CD14-positive monocyte (primary cell): ENCODE results near the gene NXPH3. TPM values are rescaled to one million over a fixed set of nuclear protein-coding genes. Genes with fewer than 3 reads are reported as not detected.

Source experiments
- DNase-seq, 3 donors: peaks; one replicate each; pipeline ENCODE4 v3.0.0-alpha.2; 2011 to 2022
- H2AFZ ChIP-seq: 2 replicates; pipeline ENCODE4 v1.6.0; 2012; ENCODE audit warnings: mild to moderate bottlenecking, low read depth, low read length, inconsistent platforms; ENCODE audit not compliant: insufficient read depth, poor library complexity, severe bottlenecking
- H3K27ac ChIP-seq, 2 donors: 1 replicate in 1 of 2; 2 replicates in 1 of 2; pipeline ENCODE4 v1.5.1; 2012 to 2013; ENCODE audit warnings: low read length in 2 of 2, control low read depth in 1 of 2, inconsistent platforms in 1 of 2, low read depth in 1 of 2, mild to moderate bottlenecking in 1 of 2
- H3K27me3 ChIP-seq, 2 donors: one replicate each; pipeline versions ENCODE4 v1.6.0 to v1.6.1; 2011 to 2013; ENCODE audit warnings: low read length in 2 of 2; ENCODE audit not compliant: control insufficient read depth in 2 of 2, insufficient read depth in 2 of 2
- H3K36me3 ChIP-seq, 2 donors: replicated peaks in 1 of 2; 1 replicate in 1 of 2; 2 replicates in 1 of 2; pipeline versions ENCODE4 v1.5.1 to v1.6.1; 2012 to 2013; ENCODE audit warnings: low read length in 2 of 2, control low read depth in 1 of 2, inconsistent platforms in 1 of 2, mild to moderate bottlenecking in 1 of 2; ENCODE audit not compliant: insufficient read depth in 2 of 2, control insufficient read depth in 1 of 2
- H3K4me1 ChIP-seq, 2 donors: 1 replicate in 1 of 2; 2 replicates in 1 of 2; pipeline versions ENCODE4 v1.5.1 to v1.6.1; 2012 to 2013; ENCODE audit warnings: low read length in 2 of 2, control low read depth in 1 of 2, inconsistent platforms in 1 of 2, mild to moderate bottlenecking in 1 of 2, moderate library complexity in 1 of 2; ENCODE audit not compliant: insufficient read depth in 2 of 2, control insufficient read depth in 1 of 2
- H3K4me2 ChIP-seq: replicated peaks from 2 replicates; pipeline ENCODE3; 2012; ENCODE audit warnings: low read length, moderate library complexity, mild to moderate bottlenecking; ENCODE audit not compliant: poor library complexity, severe bottlenecking; ENCODE audit errors: extremely low read depth
- H3K4me3 ChIP-seq, 3 experiments: fragments of 200-600 bp in 1 of 3; sonication (generic) in 1 of 3; replicated peaks in 1 of 3; 1 replicate in 2 of 3; 2 replicates in 1 of 3; pipeline ENCODE4 v1.5.1; 2011 to 2013; ENCODE audit warnings: low read length in 3 of 3, mild to moderate bottlenecking in 3 of 3, control low read depth in 2 of 3, low read depth in 2 of 3, inconsistent platforms in 1 of 3, moderate library complexity in 1 of 3
- H3K79me2 ChIP-seq: 2 replicates; pipeline ENCODE4 v1.6.0; 2012; ENCODE audit warnings: mild to moderate bottlenecking, control low read depth, inconsistent platforms, low read length, moderate library complexity; ENCODE audit not compliant: insufficient read depth
- H3K9ac ChIP-seq: 2 replicates; pipeline ENCODE4 v1.6.0; 2017; ENCODE audit warnings: low read length, mild to moderate bottlenecking; ENCODE audit not compliant: insufficient read depth, poor library complexity, severe bottlenecking
- H3K9me3 ChIP-seq, 2 donors: replicated peaks in 1 of 2; 1 replicate in 1 of 2; 2 replicates in 1 of 2; pipeline versions ENCODE4 v1.5.1 to v1.6.1; 2012 to 2013; ENCODE audit warnings: low read length in 2 of 2, control low read depth in 1 of 2; ENCODE audit not compliant: control insufficient read depth in 1 of 2, insufficient read depth in 1 of 2
- H4K20me1 ChIP-seq: 2 replicates; pipeline ENCODE4 v1.6.0; 2012; ENCODE audit warnings: mild to moderate bottlenecking, low read length, control low read depth, moderate library complexity; ENCODE audit not compliant: insufficient read depth
- H3K27ac Mint-ChIP-seq, 7 donors: one replicate each; pipeline ENCODE4 v1.8.0; 2020; ENCODE audit warnings: mild to moderate bottlenecking in 7 of 7, mixed read lengths in 7 of 7, moderate library complexity in 6 of 7, inconsistent platforms in 2 of 7
- H3K27me3 Mint-ChIP-seq, 3 donors: one replicate each; pipeline ENCODE4 v1.8.0; 2021 to 2022; ENCODE audit warnings: low read depth in 3 of 3, mild to moderate bottlenecking in 3 of 3, mixed read lengths in 3 of 3, moderate library complexity in 3 of 3, inconsistent platforms in 1 of 3
- H3K36me3 Mint-ChIP-seq, 2 donors: one replicate each; pipeline ENCODE4 v1.8.0; 2020; ENCODE audit warnings: mixed read lengths in 2 of 2, inconsistent platforms in 1 of 2, mild to moderate bottlenecking in 1 of 2
- H3K4me1 Mint-ChIP-seq: one replicate; pipeline ENCODE4 v1.8.0; 2020; ENCODE audit warnings: mild to moderate bottlenecking, mixed read lengths
- H3K4me3 Mint-ChIP-seq, 2 donors: one replicate each; pipeline ENCODE4 v1.8.0; 2020; ENCODE audit warnings: mild to moderate bottlenecking in 2 of 2, mixed read lengths in 2 of 2, moderate library complexity in 1 of 2
- H3K9me3 Mint-ChIP-seq, 7 donors: one replicate each; pipeline ENCODE4 v1.8.0; 2020 to 2022; ENCODE audit warnings: mixed read lengths in 7 of 7, mild to moderate bottlenecking in 6 of 7, moderate library complexity in 6 of 7, inconsistent platforms in 2 of 7
- WGBS: methylation state at CpG from one replicate; pipeline ENCODE4 v1.1.5; 2013; ENCODE audit warnings: missing lambda C conversion rate; ENCODE audit not compliant: insufficient coverage; 5-methylcytosine and 5-hydroxymethylcytosine counted together
- intact Hi-C, 2 donors: fragments of 100-400 bp; cut with micrococcal nuclease; formaldehyde crosslinking; loops; one replicate each; pipeline versions ENCODE4 v1.15.0 to v1.15.1; 2023
- polyA plus RNA-seq, 3 donors: library from polyadenylated mRNA; depleted of rRNA in 1 of 3; unstranded in 2 of 3; stranded (reverse) in 1 of 3; fragments of 300-500 nt in 2 of 3; fragments of >200 nt in 1 of 3; fragmentation: Illumina TruSeq in 2 of 3; gene quantifications; 1 replicate in 2 of 3; 2 replicates in 1 of 3; pipeline ENCODE4 v1.2.3, GENCODE V29; 2012 to 2021
- TF ChIP-seq, protein P1 (sequence below): fragments of 200-600 bp; IDR thresholded peaks from one replicate; pipeline ENCODE4 v1.8.0; 2022; ENCODE audit warnings: antibody characterized with exemption, mild to moderate bottlenecking

Gene NXPH3
- polyA plus RNA-seq, 3 donors, result not detected

DNA sequence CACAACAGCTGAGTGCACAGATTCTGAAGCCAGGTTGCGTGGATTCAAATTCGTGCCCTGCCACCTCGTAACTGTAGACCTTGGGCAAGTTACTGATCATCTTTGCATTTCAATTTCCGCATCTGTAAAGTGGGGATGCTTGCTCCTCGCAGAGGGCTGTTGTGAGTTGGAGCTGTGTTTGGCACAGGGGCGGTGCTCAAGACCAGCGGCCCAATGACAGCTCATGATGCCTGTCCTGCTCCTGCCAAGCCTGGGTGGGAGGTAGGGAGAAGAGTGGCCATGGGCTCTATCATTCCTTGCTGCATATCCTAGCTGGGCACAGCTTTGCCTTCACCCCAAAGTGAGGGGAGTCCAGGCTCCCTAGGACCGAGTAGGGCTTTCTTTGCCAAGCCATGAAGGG, 12.6 kb downstream of the NXPH3 start:
- Mint-ChIP-seq H3K4me1 (peaks cover 6% of the 10 kb centered on the region), H3K27ac (peak overlapping the region in 1 of 7 donors; percentile 21), H3K9me3 (peaks cover 0 to 5% (median 0%) of the 10 kb centered on the region in 7 donors), H3K27me3 (peaks cover 0 to 2% (median 0%) of the 10 kb centered on the region in 3 donors), H3K36me3 (peaks cover 14 to 27% of the 10 kb centered on the region in 2 donors), H3K4me3 (no peak overlapping the region)
- Histone ChIP-seq H3K4me2 (no peak overlapping the region), H3K4me3 (no peak overlapping the region), H3K9ac (no peak overlapping the region), H3K36me3 (peaks cover 2 to 19% of the 10 kb centered on the region in 2 donors), H3K4me1 (no peaks in the 10 kb centered on the region), H3K27me3 (no peaks in the 10 kb centered on the region), H3K27ac (no peak overlapping the region), H3K79me2 (no peaks in the 10 kb centered on the region), H3K9me3 (no peaks in the 10 kb centered on the region), H4K20me1 (peaks cover 5% of the 10 kb centered on the region), H2AFZ (no peak overlapping the region)
- no peak for DNase-seq
- TF ChIP-seq, protein P1, sequence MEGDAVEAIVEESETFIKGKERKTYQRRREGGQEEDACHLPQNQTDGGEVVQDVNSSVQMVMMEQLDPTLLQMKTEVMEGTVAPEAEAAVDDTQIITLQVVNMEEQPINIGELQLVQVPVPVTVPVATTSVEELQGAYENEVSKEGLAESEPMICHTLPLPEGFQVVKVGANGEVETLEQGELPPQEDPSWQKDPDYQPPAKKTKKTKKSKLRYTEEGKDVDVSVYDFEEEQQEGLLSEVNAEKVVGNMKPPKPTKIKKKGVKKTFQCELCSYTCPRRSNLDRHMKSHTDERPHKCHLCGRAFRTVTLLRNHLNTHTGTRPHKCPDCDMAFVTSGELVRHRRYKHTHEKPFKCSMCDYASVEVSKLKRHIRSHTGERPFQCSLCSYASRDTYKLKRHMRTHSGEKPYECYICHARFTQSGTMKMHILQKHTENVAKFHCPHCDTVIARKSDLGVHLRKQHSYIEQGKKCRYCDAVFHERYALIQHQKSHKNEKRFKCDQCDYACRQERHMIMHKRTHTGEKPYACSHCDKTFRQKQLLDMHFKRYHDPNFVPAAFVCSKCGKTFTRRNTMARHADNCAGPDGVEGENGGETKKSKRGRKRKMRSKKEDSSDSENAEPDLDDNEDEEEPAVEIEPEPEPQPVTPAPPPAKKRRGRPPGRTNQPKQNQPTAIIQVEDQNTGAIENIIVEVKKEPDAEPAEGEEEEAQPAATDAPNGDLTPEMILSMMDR, result no peak
- WGBS, result 97% methylated on average over 7 of the region's 8 CpGs
- intact Hi-C loops, result no loop called here

DNA sequence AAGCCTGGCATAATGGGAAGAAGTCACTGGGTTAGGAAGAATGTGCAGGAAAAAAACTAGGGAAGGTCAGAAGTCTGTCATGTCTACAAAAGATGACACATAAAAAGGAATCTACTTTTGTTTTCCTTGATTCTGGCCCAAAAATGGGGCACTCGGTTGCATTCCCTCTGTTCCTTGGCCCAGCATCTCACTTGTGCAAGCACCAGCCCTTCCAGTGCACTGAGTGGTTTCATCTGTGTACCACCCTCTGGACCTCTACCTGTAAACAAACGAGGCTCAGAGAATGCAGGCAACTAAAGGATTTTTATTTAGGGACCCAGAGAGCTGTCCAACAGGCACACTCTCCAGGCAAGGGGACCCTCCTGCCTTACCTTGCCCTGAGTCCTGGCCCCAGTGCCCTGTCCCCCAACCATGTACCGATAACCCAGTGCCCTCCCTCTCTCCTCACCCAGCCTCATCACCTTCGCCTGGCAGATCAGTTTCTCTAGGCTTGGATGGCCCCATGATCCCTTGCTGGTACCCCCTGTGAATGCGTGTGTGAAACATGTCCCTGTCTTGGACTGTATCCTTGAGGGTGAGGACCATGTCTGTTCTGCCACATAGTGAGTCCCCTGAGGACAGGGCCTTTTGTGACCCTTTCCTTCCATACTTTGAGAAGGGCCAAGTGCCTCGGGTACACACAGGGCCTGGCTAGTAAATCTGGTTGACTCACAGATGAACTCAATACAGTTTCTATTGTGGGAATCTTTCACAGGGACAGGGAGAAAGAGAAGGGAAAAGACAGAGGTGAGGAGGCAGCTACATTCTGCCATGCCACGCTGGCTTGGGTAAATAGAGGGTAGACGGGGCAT, 13.3 kb downstream of the NXPH3 start:
- H3K9me3 Mint-ChIP-seq, result peaks cover 0 to 5% (median 0%) of the 10 kb centered on the region in 7 donors
- no peaks in the 10 kb centered on the region for H3K4me1 ChIP-seq
- H3K4me1 Mint-ChIP-seq, result peaks cover 3% of the 10 kb centered on the region
- 91% methylated on average over 5 of the region's 8 CpGs for WGBS
- no peak overlapping the region for H2AFZ ChIP-seq
- no peak overlapping the region for H3K4me3 ChIP-seq
- H3K36me3 ChIP-seq, result peaks cover 2 to 24% of the 10 kb centered on the region in 2 donors
- H3K9ac ChIP-seq, result no peak overlapping the region
- H3K27ac Mint-ChIP-seq, result no peak overlapping the region
- H3K79me2 ChIP-seq, result no peaks in the 10 kb centered on the region
- H3K4me3 Mint-ChIP-seq, result no peak overlapping the region
- TF ChIP-seq, protein P1, result no peak
- intact Hi-C loops, result no loop called here
- H3K27ac ChIP-seq, result no peak overlapping the region
- DNase-seq, result no peak
- H3K36me3 Mint-ChIP-seq, result peaks cover 14 to 32% of the 10 kb centered on the region in 2 donors
- no peaks in the 10 kb centered on the region for H3K27me3 ChIP-seq
- peaks cover 0 to 2% (median 0%) of the 10 kb centered on the region in 3 donors for H3K27me3 Mint-ChIP-seq
- H3K9me3 ChIP-seq, result no peaks in the 10 kb centered on the region
- peaks cover 5% of the 10 kb centered on the region for H4K20me1 ChIP-seq
- no peak overlapping the region for H3K4me2 ChIP-seq
